HG02798 (cell line): ENCODE data around the gene BLTP3A.
A peak's percentile ranks its signal among the peaks of the same experiment; 100 is the strongest.
"Not testable (repeated sequence)": the region's sequence is repeated elsewhere in the genome, so short reads cannot be mapped to it uniquely, and the experiment has no call there.

ENCODE experiments used
- ATAC-seq: cut with Tn5 transposase; IDR thresholded peaks from one replicate; pipeline ENCODE4 v1.9.1; 2021; ENCODE audit warnings: mild to moderate bottlenecking; ENCODE audit not compliant: unreplicated experiment, poor library complexity

The BLTP3A gene, protein sequence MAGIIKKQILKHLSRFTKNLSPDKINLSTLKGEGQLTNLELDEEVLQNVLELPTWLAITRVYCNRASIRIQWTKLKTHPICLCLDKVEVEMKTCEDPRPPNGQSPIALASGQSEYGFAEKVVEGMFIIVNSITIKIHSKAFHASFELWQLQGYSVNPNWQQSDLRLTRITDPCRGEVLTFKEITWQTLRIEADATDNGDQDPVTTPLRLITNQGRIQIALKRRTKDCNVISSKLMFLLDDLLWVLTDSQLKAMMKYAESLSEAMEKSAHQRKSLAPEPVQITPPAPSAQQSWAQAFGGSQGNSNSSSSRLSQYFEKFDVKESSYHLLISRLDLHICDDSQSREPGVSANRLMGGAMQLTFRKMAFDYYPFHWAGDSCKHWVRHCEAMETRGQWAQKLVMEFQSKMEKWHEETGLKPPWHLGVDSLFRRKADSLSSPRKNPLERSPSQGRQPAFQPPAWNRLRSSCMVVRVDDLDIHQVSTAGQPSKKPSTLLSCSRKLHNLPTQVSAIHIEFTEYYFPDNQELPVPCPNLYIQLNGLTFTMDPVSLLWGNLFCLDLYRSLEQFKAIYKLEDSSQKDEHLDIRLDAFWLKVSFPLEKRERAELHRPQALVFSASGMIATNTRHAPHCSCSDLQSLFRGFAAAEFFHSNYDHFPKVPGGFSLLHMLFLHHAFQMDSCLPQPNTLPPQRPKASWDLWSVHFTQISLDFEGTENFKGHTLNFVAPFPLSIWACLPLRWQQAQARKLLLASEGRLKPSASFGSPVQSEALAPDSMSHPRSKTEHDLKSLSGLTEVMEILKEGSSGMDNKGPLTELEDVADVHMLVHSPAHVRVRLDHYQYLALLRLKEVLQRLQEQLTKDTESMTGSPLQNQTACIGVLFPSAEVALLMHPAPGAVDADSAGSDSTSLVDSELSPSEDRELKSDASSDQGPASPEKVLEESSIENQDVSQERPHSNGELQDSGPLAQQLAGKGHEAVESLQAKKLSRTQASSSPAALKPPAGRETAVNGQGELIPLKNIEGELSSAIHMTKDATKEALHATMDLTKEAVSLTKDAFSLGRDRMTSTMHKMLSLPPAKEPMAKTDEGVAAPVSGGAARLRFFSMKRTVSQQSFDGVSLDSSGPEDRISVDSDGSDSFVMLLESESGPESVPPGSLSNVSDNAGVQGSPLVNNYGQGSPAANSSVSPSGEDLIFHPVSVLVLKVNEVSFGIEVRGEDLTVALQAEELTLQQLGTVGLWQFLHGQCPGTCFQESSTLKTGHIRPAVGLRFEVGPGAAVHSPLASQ (N-terminal part only)

DNA sequence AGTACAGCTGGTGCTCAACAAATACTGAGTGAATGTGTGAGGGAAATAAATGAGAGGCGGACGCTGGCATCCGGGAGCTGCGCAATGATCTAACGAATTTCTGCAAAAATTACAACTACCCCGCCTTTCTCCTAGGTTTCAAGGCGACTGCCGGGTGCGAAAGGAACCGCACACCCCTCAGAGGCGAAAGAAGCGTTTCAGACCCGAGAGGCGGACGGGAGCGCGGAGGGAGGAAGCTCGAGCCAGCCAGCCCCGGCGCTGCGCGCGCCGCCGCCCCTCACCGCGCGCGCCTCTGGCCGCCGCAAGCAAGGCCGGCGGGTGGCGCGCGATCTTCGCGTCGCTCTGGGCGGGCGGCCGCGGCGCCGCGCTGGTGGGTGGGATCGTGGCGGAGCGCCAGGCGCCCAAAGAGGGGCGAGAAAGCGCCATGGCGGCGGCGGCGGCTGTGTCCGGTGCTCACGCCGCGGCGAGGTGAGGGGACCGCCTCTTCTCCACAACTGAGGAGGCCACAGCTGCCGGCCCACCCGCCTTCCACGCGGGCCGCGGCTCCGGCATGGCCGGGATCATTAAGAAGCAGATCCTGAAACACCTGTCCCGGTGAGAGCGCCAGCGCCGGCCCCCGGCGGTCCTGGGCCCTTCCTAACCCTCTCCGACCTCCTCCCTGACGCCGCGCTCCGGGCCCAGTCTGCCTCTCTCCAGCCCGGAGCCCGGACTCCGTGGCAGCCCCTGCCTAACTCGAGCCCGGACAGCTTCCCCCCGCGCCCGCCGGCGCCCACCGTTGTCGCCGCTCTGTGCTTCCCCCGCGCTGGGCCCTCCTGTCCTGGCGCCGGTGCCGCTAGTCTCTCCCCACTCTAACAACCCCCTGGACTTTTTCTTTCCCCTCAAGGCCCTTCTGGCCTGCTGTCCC, at the start of gene BLTP3A:
Gene BLTP3A (plus strand): TSS at position 383 of the 904 bp plus-strand sequence. CDS start 168 bp downstream, at position 551.
- ATAC-seq: peak; percentile 91

DNA sequence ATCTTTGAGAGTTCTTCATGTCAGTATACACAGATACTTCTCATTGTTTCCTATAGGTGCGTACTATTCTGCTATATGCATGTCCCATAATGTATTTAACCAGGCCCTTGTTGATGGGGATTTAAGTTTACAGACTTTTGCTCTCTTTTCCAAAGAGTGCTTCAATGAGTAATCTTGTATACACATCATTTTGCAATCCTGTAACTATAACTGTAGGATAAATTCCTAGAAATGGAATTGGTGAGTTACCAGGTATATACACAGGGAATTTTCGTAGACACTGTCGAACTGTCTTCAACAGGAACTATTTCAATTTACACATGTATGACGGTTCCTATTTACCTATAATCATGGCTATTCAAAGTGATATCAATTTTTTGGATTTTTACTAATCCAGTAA, 49.8 kb upstream of the BLTP3A start:
- ATAC-seq: no peak

DNA sequence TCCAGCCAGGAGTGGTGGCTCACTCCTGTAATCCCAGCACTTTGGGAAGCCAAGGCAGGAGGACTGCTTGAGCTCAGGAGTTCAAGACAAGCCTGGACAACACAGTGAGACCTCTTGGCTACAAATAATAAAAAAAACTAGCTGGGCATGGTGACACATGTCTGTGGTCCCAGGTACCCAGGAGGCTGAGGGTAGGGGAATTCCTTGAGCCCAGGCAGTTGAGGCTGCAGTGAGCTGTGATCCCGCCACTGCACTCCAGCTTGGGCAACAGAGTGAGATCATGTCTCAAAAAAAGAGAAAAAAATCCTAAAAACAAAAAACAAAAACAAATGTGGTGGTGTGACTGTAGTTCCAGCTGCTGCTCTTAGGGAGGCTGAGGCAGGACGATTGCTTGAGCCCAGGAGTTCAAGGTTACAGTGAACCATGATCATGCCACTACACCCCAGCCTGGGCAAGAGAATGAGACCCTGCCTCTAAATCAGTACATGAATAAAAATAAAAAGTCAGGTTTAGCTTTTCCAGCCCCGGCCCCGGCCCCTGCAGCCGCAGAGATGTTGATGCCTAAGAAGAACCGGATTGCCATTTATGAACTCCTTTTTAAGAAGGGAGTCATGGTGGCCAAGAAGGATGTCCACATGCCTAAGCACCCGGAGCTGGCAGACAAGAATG, 48.1 kb upstream of the BLTP3A start:
- ATAC-seq: no peak

DNA sequence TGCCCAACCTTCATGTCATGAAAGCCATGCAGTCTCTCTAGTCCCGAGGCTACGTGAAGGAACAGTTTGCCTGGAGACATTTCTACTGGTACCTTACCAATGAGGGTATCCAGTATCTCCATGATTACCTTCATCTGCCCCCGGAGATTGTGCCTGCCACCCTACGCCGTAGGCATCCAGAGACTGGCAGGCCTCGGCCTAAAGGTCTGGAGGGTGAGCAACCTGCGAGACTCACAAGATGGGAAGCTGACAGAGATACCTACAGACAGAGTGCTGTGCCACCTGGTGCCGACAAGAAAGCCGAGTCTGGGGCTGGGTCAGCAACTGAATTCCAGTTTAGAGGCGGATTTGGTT, 47.6 kb upstream of the BLTP3A start:
- not testable (repeated sequence) for ATAC-seq

DNA sequence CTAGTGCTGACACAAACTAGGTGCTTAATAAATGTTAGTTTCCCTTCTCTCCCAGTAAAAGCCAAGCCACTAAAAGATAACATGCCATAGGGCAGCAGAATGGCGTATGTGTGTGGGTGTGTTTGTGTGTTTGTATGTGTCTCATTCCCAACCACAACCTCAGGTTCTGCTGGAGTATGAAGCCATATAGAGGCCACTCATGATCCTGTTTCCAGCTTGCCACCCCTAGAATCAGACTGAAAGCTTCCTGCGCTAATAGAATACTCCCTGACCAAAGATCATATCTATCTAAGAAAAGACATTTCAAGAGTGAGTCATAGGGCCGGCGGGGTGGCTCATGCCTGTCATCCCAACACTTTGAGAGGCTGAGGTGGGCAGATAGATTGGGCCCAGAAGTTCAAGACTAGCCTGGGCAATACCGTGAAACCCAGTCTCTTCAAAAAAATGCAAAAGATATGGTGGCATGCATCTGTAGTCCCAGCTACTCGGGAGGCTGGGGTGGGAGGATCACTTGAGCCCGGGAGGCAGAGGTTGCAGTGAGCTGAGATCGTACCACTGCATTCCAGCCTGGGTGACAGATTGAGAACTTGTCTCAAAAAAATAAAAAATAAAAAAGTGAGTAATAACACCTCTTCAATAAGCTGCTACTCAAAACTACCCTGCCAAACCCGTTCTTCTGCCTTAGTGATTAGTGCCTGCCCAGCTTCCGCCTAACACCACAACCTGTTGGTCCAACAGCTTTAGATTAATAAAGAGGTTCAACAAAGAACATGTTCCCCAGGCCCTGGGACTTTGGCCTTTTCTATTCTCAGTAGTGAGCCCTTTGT, 46.4 kb upstream of the BLTP3A start:
- no peak for ATAC-seq

DNA sequence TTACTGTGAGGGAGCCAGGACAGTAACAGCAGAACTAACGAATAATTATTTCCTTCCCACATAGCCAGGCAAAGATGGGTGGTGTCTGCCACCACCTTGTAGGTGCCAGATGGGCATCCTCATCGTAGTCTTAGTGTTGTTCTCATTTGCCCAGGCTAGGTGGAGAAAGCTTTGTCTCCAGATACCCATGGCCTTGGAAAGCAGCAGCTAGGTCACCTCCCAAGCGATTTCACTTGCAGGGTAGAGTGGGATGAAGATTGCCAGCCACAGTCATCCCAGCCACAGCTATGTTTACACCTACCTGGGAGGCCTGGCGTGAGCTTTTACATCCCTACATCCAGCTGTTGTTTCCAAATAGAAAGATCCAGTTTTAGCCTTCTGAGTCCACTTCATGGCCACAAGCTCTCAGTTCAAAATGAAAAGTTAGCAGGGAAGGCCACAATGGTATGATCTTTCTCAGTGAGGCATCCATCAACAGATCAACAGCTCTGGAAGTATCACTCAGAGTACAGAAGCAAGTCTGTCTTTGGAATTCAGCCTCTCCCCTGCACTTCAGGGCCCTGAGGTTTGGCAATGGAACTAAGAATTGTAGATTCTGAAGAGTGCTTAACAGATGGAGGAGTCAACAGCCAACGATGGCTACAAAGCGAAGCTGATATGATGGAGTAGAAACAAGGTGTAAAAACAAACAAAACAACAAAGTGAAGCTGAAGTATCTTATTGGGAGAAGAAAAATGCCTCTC, 45.6 kb upstream of the BLTP3A start:
- no peak for ATAC-seq

DNA sequence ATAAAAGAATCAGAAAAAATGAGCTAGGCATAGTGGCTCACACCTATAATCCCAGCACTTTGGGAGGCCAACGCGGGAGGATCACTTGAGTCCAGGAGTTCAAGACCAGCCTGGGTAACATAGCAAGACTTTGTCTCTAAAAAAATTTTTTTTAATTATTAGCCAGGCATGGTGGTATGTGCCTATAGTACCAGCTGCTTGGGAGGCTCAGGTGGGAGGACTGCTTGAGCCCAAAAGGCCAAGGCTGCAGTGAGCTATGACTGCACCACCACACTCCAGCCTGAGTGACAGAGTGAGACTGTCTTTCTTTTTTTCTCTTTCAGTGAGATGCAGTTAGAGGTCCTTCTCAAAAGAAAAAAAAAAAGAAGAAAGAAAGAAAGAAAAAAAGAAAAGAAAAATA, 43.1 kb upstream of the BLTP3A start:
- no peak for ATAC-seq

DNA sequence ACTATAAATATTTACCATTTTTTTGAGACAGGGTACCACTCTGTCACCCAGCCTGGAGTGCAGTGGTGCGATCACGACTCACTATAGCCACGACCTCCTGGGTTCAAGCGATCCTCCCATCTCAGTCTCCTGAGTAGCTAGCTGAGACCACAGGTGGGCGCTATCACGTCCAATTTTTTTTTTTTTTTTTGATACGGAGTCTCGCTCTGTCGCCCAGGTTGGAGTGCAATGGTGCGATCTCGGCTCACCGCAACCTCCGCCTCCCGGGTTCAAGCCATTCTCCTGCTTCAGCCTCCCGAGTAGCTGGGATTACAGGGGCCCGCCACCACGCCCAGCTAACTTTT, 35.4 kb upstream of the BLTP3A start:
- not testable (repeated sequence) for ATAC-seq

DNA sequence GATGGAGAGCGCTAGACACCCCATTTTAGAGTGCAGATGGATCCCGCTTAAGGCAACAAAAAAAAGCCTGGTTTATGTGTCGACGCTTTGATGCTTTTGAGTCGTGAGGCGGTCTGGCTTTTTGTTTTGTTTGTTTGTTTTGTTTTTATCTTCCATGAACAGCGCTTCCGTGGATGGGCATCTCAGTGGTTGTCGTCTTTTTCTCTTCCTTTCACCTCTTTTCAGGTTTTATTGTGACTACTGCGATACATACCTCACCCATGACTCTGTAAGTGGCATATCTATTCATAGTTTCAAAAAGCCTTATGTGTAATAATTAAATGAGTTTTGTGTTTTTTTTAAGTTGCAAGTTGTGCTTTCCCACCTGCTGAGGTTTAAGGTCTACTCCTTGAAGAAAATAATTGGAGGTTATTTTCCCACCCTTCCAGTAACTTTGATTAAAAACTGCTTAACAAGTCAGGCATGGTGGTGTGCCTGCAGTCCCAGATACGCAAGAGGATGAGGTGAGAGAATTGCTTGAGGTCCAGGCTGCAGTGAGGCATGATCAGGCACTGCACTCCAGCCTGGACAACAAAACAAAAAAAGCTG, 34.1 kb upstream of the BLTP3A start:
- no peak for ATAC-seq

DNA sequence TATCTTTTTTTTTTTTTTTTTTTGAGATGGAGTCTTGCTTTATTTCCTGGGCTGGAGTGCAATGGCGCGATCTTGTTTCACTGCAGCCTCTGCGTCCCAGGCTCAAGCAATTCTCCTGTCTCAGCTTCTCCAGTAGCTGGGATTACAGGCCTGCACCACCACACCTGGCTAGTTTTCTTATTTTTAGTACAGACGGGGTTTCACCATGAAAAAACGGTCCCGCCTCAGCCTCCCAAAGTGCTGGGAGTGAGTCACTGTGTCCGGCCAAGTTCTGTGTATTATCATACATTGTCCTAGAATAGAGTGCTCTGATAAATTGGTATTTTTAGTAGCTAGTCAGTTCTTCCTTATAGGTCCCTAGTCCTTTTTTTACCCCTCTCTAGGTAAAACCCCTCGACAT, 31.8 kb upstream of the BLTP3A start:
- no peak for ATAC-seq

DNA sequence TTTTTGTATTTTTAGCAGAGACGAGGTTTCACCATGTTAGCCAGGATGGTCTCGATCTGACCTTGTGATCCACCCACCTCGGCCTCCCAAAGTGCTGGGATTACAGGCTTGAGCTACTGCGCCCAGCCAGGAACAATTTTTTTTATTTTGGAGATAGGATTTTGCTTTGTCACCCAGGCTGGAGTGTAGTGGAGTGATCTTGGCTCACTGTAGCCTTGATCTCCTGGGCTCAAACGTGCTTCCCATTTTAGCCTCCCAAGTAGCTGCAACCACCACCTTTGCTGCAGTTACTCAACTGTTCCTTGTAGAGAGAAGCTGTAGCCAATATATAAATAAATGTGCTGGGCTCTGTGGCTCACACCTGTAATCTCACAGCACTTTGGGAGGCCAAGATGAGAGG, 30.2 kb upstream of the BLTP3A start:
- ATAC-seq: not testable (repeated sequence)

DNA sequence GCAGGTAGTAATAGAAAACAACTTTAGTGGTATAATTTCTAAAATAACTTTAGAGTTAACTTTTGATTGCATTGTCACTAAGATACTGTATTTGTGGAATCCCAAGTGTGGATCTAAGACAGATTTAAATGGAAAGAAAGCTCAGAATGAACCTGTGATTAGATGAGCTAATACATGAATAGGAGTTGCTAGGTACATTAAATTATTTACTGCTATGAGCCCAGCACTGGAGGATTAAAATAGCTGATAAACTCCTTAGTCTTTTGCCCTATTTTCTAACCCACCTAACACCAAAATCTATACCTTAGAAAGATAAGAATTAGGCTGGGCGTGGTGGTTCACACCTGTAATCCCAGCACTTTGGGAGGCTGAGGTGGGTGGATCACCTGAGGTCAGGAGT, 23.7 kb upstream of the BLTP3A start:
- ATAC-seq: no peak

DNA sequence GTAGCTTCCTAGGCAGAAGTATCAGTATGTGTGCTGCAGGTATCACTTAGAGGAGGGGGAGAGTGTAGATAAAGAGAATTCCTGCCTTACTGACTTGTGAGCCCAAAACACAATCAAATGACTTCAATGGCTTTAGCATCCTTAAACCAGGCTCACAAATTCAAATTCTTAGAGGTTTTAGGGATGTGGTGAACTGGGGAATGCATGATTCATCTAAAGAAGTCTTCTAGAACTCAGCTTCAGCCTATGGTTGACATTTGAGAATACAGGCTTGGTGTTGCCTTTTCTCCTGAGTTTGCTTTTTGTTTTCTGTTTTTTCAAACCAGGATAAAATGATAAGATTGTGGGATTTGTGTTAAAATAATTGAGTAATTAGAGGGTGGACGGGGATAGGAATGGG, 20.2 kb upstream of the BLTP3A start:
- ATAC-seq: no peak

DNA sequence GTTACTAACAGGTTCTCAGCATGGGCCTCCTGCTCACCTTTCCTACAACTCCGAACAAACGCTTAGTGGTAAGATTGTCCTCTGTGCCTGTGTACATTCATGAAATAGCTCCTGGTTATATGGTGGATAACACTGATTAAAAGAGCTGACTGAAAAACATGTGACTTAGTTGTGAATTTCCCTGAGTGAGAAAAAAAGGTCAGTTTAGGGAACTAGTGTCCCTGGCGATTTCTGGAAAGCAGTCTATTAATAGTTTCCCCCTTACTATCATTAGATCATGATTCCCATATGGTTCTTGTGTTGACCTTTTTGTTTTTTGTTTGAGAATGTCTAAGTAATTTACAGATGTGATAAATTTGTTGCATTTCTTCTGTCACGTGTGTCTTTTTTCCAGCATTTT, 18.9 kb upstream of the BLTP3A start:
- no peak for ATAC-seq

DNA sequence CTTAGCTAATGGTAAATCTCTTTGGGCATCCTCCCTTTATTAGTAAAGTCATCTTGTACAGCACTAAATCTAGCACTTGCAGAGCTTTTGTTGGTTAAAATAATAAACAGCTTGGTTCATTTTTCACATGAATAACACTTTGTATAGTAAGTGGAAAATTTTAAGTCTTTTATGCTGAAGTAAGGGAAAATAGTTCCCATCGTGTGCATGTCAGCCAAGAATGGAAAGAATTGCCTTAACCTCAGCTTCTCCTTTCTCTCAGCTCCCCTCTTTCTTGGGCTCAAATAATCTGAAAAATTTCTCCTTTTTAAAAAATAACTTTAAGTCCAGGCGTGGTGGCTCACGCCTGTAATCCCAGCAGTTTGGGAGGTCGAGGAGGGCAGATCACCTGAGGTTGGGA, 18.0 kb upstream of the BLTP3A start:
- no peak for ATAC-seq

DNA sequence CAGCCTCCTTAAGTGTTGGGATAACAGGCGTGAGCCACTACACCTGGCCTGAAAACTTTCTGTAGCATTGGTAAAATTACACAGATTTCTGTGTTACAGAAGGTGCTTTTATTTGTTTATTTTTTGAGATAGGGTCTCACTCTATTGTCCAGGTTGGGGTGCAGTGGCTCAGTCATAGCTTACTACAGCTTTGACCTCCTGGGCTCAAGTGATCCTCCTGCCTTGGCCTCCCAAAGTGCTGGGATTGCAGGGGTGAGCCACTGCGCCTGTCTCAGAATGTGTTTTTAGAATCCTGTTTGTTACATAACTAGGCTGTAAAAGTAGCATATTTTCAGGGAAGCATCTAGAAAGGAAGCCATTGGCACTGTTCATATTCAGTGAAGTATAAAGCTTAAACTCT, 16.9 kb upstream of the BLTP3A start:
- ATAC-seq: no peak

DNA sequence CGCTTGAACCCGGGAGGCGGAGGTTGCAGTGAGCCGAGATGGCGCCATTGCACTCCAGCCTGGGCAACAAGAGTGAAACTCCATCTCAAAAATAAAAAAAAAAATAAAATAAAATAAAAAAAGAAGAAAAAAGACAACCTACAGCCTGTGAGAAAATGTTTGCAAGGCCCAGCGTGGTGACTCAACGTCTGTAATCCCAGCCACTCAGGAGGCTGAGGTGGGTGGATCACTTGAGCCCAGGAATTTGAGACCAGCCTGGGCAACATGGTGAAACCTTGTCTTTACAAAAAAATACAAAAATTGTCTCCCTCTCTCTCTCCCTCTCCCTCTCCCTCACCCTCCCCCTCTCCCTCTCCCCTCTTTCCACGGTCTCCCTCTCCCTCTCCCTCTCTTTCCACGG, 6.5 kb upstream of the BLTP3A start:
- not testable (repeated sequence) for ATAC-seq
